Mesothelial cell of epicardium (in vitro differentiated cells): ENCODE data around the gene RBM23. TPM values are rescaled to one million over a fixed set of nuclear protein-coding genes. Genes with fewer than 3 reads are reported as not detected.
A peak's percentile ranks its signal among the peaks of the same experiment; 100 is the strongest.

Experiments
- DNase-seq, 2 experiments: peaks; one replicate each; pipeline ENCODE4 v3.0.0; 2021; ENCODE audit warnings: low spot score in 2 of 2; ENCODE audit not compliant: unreplicated experiment in 2 of 2
- H3K27ac Mint-ChIP-seq: 2 replicates; pipeline ENCODE4 v1.8.0; 2021; ENCODE audit warnings: mixed read lengths
- H3K27me3 Mint-ChIP-seq: 2 replicates; pipeline ENCODE4 v1.8.0; 2021; ENCODE audit warnings: low read depth, mixed read lengths
- H3K36me3 Mint-ChIP-seq: 2 replicates; pipeline ENCODE4 v1.8.0; 2021; ENCODE audit warnings: mixed read lengths
- H3K4me1 Mint-ChIP-seq: 2 replicates; pipeline ENCODE4 v1.8.0; 2021; ENCODE audit warnings: mixed read lengths
- H3K4me3 Mint-ChIP-seq: 2 replicates; pipeline ENCODE4 v1.8.0; 2021; ENCODE audit warnings: mild to moderate bottlenecking, moderate library complexity, mixed read lengths
- H3K9me3 Mint-ChIP-seq: 2 replicates; pipeline ENCODE4 v1.8.0; 2021; ENCODE audit warnings: mixed read lengths
- total RNA-seq: library from RNA; stranded (reverse); gene quantifications from 3 replicates; pipeline ENCODE4 v1.2.1, GENCODE V29; 2021
- TF ChIP-seq, protein P1 (sequence below): fragments of 200-600 bp; sonication (generic); IDR thresholded peaks from one replicate; pipeline ENCODE4 v1.5.0; 2021; ENCODE audit warnings: antibody characterized with exemption; ENCODE audit not compliant: unreplicated experiment

Gene RBM23
- total RNA-seq, 1 donor from 2014 or later: 97.9 TPM

DNA sequence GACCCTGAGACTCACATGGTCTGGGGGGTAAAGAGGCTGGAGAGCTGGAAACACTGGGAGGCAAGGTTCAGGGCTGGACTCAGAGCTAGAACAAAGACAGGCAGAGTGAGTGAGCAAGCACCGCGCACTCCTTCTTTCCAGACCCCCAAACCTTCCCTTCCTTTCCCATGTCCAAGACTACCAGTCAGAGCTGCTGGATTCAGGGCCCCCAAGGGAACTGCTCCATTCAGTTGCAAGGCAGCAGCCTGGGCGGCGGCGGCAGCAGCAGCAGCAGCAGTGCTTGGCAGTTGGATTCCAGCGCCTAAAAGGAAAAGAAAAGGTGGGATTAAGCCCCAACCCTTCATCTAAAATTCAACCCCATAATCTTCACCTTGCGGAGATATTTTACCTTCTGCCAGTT lies 17.1 kb downstream of the RBM23 start:
- no peak for DNase-seq
- Mint-ChIP-seq H3K36me3 (peaks cover 41% of the 10 kb centered on the region), H3K4me3 (no peak overlapping the region), H3K27me3 (no peaks in the 10 kb centered on the region), H3K27ac (no peak overlapping the region), H3K4me1 (no peaks in the 10 kb centered on the region), H3K9me3 (no peaks in the 10 kb centered on the region)
- TF ChIP-seq, protein P1, sequence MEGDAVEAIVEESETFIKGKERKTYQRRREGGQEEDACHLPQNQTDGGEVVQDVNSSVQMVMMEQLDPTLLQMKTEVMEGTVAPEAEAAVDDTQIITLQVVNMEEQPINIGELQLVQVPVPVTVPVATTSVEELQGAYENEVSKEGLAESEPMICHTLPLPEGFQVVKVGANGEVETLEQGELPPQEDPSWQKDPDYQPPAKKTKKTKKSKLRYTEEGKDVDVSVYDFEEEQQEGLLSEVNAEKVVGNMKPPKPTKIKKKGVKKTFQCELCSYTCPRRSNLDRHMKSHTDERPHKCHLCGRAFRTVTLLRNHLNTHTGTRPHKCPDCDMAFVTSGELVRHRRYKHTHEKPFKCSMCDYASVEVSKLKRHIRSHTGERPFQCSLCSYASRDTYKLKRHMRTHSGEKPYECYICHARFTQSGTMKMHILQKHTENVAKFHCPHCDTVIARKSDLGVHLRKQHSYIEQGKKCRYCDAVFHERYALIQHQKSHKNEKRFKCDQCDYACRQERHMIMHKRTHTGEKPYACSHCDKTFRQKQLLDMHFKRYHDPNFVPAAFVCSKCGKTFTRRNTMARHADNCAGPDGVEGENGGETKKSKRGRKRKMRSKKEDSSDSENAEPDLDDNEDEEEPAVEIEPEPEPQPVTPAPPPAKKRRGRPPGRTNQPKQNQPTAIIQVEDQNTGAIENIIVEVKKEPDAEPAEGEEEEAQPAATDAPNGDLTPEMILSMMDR: no peak

DNA sequence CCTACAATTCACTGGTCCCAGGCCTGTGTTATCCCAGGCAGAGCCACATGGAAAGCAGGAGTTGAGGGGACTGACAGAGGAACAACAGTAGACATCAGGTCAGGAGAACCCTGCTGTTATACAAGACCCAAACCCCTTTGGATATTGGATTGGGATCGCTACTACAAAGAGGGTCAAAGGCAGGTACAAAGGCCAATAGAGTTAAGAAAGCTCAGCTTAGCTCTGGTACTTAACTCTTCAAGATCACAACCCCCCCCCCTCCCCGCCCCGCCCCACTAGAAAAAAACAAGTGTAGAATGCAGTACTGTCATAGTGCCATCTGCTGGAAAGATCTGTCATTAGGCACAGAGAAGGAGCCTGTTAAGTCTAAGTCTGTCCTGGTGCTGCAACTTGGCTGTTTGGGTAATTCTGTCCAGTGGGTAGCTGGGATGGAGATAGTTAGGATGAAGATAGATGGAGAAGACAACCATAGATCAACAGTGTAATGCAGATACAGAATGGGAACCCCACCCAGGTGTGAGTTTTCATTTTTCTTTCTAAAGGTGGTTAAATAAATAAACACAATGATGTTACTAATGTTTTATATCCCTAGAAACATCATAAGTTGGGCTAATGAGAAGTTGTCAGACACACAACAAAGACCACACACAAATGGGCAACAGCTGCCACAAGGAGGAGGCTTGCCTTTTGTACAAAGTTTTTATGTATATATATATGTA lies 18.7 kb downstream of the RBM23 start:
- DNase-seq: no peak
- Mint-ChIP-seq H3K27ac (no peak overlapping the region), H3K27me3 (no peaks in the 10 kb centered on the region), H3K9me3 (no peaks in the 10 kb centered on the region), H3K4me1 (no peaks in the 10 kb centered on the region), H3K36me3 (peaks cover 29% of the 10 kb centered on the region), H3K4me3 (no peak overlapping the region)
- TF ChIP-seq, protein P1: peak; percentile 19

DNA sequence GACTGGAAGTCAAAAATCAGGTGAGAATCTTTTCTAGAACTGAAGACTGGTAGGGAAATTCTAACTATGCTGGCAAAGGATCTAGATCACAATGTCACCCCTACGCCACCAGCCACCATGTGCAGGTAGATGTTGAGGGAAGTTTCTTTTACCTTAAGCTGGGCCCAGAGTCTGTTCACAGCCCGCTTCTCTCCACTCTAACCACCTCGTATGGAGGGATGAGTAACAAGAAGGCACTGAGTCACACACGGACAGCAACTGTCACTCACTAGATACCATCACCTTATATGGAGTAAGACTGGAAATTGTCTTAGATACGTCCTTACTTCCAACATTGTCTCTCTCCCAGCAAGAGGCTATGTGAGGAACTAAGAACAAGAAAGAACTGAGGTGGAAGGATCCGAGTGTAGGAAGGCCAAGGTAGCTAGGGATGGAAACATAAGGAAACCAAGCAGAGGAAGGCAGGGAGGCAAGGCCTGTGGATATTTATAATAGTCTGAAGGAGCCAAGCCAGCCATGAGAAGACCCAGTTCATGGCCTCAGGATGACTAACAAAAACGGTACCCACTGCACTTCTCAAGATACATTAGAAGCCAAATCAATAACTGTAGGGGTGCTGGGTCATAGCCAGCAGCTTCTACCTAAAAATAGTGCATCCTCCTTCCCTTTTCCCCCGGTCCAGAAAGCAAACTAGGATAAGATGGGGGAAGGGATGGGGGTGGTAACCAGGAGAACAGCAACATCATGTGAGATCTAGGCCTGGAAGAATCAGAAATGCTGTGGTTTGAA lies 20.5 kb downstream of the RBM23 start:
- no peak overlapping the region for H3K27ac Mint-ChIP-seq
- TF ChIP-seq, protein P1: no peak

DNA sequence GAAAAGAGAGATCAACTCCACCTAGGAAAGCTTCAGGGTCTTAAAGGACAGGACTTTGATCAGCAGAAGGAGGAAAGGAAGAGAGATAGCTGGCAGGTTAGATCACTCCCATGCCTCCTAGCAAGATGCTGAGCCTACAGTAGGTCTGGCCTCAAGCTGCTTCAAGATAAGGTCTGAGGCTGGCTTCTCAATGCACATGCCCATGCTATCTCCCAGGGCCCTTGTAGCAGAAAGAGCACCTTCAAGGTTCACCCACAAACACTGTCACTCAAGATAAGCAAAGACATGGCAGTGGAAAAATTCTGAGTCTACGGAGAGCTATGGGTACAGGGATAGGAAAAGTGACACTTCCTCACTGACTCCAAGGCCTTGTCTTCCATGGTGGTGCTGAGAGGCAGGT lies 21.6 kb downstream of the RBM23 start:
- Mint-ChIP-seq H3K36me3 (peaks cover 12% of the 10 kb centered on the region), H3K9me3 (no peaks in the 10 kb centered on the region), H3K4me1 (no peaks in the 10 kb centered on the region), H3K4me3 (no peak overlapping the region), H3K27ac (no peak overlapping the region), H3K27me3 (no peaks in the 10 kb centered on the region)
- TF ChIP-seq, protein P1: no peak
- no peak for DNase-seq

More for the DNA sequence above, 20.5 kb downstream of the RBM23 start:
- Mint-ChIP-seq H3K36me3 (peaks cover 14% of the 10 kb centered on the region), H3K27me3 (no peaks in the 10 kb centered on the region), H3K4me1 (no peaks in the 10 kb centered on the region), H3K9me3 (no peaks in the 10 kb centered on the region), H3K4me3 (no peak overlapping the region)
- no peak for DNase-seq

DNA sequence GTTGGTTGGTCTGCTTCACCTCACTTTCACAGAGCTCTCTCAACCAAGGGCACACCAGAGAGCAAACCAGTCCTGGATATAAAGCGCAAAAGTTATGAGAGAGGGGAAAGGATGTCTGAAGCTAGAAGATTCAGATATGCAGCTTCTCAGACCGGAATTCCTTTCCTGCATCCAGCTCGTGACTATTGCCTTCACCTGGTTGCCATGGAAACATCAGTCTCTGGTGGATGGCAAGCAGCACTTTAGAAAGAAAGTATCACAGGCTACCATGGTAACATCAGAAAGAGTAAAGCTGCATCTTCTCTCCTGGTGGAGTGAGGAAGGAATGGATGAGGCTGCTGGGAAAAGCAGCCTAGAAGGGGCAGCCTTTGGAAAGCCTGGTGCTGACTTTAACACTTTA lies 22.2 kb downstream of the RBM23 start:
- Mint-ChIP-seq H3K27ac (no peak overlapping the region), H3K27me3 (no peaks in the 10 kb centered on the region), H3K9me3 (no peaks in the 10 kb centered on the region), H3K4me3 (no peak overlapping the region), H3K4me1 (no peaks in the 10 kb centered on the region), H3K36me3 (peaks cover 7% of the 10 kb centered on the region)
- no peak for DNase-seq
- TF ChIP-seq, protein P1: no peak
